ENCODE data around the gene ATF6.

DNA sequence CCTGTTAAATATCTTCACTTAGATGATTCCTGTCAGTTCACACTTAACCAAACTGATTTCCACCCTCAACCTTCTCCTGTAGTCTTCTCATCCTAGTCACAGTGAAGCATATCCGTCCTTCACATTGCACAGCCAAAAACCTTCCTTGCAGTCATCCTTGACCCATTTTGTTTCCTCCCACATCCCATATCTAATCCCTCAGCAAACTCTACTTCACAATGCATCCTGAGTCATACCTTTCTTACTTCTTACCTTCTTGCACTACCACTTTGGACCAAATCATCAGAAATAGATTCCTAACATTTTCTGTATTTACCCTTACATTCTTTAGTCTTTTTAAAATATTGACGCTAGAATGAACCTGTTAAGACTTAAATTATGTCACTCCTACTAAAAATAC is 170.7 kb downstream of the ATF6 start:
- TF ChIP-seq, protein P1, sequence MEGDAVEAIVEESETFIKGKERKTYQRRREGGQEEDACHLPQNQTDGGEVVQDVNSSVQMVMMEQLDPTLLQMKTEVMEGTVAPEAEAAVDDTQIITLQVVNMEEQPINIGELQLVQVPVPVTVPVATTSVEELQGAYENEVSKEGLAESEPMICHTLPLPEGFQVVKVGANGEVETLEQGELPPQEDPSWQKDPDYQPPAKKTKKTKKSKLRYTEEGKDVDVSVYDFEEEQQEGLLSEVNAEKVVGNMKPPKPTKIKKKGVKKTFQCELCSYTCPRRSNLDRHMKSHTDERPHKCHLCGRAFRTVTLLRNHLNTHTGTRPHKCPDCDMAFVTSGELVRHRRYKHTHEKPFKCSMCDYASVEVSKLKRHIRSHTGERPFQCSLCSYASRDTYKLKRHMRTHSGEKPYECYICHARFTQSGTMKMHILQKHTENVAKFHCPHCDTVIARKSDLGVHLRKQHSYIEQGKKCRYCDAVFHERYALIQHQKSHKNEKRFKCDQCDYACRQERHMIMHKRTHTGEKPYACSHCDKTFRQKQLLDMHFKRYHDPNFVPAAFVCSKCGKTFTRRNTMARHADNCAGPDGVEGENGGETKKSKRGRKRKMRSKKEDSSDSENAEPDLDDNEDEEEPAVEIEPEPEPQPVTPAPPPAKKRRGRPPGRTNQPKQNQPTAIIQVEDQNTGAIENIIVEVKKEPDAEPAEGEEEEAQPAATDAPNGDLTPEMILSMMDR (IDR thresholded peaks at IDR 0.05) = no peak
- TF ChIP-seq TCF7L2 (IDR thresholded peaks at IDR 0.05; ENCODE audit: low read depth, low read length) = no peak

Measured in Panc1 (cell line).